HEK293T (cell line): ENCODE measurements around the gene ARHGEF26.

ENCODE experiments used
- ARNT ChIP-seq: fragments of 450-650 bp; IDR thresholded peaks from 2 replicates; pipeline ENCODE4 v1.6.1; 2017; ENCODE audit warnings: mild to moderate bottlenecking
- ELF4 ChIP-seq: fragments of 450-650 bp; IDR thresholded peaks from 2 replicates; pipeline ENCODE4 v1.6.1; 2017; ENCODE audit warnings: antibody characterized with exemption
- FOXA1 ChIP-seq: fragments of 450-650 bp; IDR thresholded peaks from 2 replicates; pipeline ENCODE4 v1.6.1; 2016; ENCODE audit warnings: mild to moderate bottlenecking
- FOXM1 ChIP-seq: fragments of 450-650 bp; IDR thresholded peaks from 2 replicates; pipeline ENCODE4 v1.6.1; 2017; ENCODE audit warnings: mild to moderate bottlenecking, borderline replicate concordance
- NFRKB ChIP-seq: fragments of 450-650 bp; IDR thresholded peaks from 2 replicates; pipeline ENCODE4 v1.6.1; 2016; ENCODE audit warnings: mild to moderate bottlenecking, moderate library complexity
- PKNOX1 ChIP-seq: fragments of 450-650 bp; IDR thresholded peaks from 2 replicates; pipeline ENCODE4 v1.6.1; 2016
- SP1 ChIP-seq: fragments of 450-650 bp; IDR thresholded peaks from 2 replicates; pipeline ENCODE4 v1.6.1; 2017
- SUZ12 ChIP-seq: fragments of 450-650 bp; IDR thresholded peaks from 2 replicates; pipeline ENCODE4 v1.6.1; 2016; ENCODE audit warnings: mild to moderate bottlenecking
- ZNF384 ChIP-seq: fragments of 450-650 bp; IDR thresholded peaks from 2 replicates; pipeline ENCODE4 v1.6.1; 2016

- TF ChIP-seq PKNOX1, result no peak
- TF ChIP-seq ARNT, result no peak
- no peak for TF ChIP-seq SUZ12
- TF ChIP-seq FOXA1, result no peak
- no peak for TF ChIP-seq FOXM1
- no peak for TF ChIP-seq ZNF384
- no peak for TF ChIP-seq NFRKB
- no peak for TF ChIP-seq SP1
- TF ChIP-seq ELF4, result no peak
Measured at GRCh38 chr3:154120961-154121700, at the start of gene ARHGEF26.
